GM13977 (cell line): ENCODE data around the gene CDH24.

ENCODE experiments used
- DNase-seq: peaks from one replicate; pipeline ENCODE4 v3.0.0; 2012; ENCODE audit warnings: low spot score
- CTCF ChIP-seq: IDR thresholded peaks from 2 replicates; pipeline ENCODE4 v1.5.1; 2012; ENCODE audit warnings: mild to moderate bottlenecking, control low read depth; ENCODE audit not compliant: insufficient read depth; ENCODE audit errors: extremely low read depth, missing control alignments
- in situ Hi-C: fragments of 300-500 bp; cut with MboI; formaldehyde crosslinking; loops from one replicate; pipeline ENCODE4 v1.12.0; 2022; ENCODE audit warnings: low sequenced_read_pairs, low pct_unique_long_range_greater_than_20kb, mixed read lengths, inconsistent platforms; ENCODE audit not compliant: unreplicated experiment

CDH24 gene

GRCh38 chr14:23044840-23045239 lies 12.5 kb downstream of the CDH24 start:
- no peak for TF ChIP-seq CTCF
- DNase-seq, result no peak
- in situ Hi-C loops, result no loop called here

- no peak for TF ChIP-seq CTCF
- DNase-seq, result no peak
- in situ Hi-C loops, result no loop called here
Measured at GRCh38 chr14:23043754-23044153, 13.6 kb downstream of the CDH24 start.

GRCh38 chr14:23043145-23043544 lies 14.2 kb downstream of the CDH24 start:
- TF ChIP-seq CTCF, result no peak
- in situ Hi-C loops, result no loop called here
- DNase-seq, result no peak

GRCh38 chr14:23042162-23042965 lies 15.0 kb downstream of the CDH24 start, which contains the start of gene PSMB11:
PSMB11 (plus strand) TSS chr14:23042212; CDS start chr14:23042226, 14 bp downstream.
- in situ Hi-C loops, result no loop called here
- no peak for TF ChIP-seq CTCF

GRCh38 chr14:23041729-23042128 lies 15.6 kb downstream of the CDH24 start:
- in situ Hi-C loops, result no loop called here
- no peak for TF ChIP-seq CTCF
- DNase-seq, result no peak

More at GRCh38 chr14:23042162-23042965, 15.0 kb downstream of the CDH24 start, which contains the start of gene PSMB11:
- DNase-seq, result no peak

GRCh38 chr14:23040100-23040499 lies 17.2 kb downstream of the CDH24 start:
- DNase-seq, result no peak
- no peak for TF ChIP-seq CTCF
- in situ Hi-C loops, result no loop called here
